Neutrophil (primary cell): ENCODE measurements around the gene FAM229A.
"Not testable (repeated sequence)": the region's sequence is repeated elsewhere in the genome, so short reads cannot be mapped to it uniquely, and the experiment has no call there.

Source experiments
- H3K27ac ChIP-seq: fragments of 200-600 bp; sonication (generic); 2 replicates; pipeline ENCODE4 v1.5.1; 2016; ENCODE audit warnings: mild to moderate bottlenecking, moderate library complexity
- H3K27me3 ChIP-seq: fragments of 200-600 bp; sonication (generic); 2 replicates; pipeline ENCODE4 v1.6.0; 2016; ENCODE audit warnings: mild to moderate bottlenecking
- H3K36me3 ChIP-seq: fragments of 200-600 bp; sonication (generic); 2 replicates; pipeline ENCODE4 v1.5.1; 2017
- H3K4me1 ChIP-seq, 2 experiments: fragments of 200-600 bp in 1 of 2; sonication (generic) in 1 of 2; 1 replicate in 1 of 2; 2 replicates in 1 of 2; pipeline versions ENCODE4 v1.5.1 to v1.6.1; 2013 to 2016; ENCODE audit warnings: low read depth in 1 of 2, low read length in 1 of 2, mild to moderate bottlenecking in 1 of 2, moderate library complexity in 1 of 2; ENCODE audit not compliant: control insufficient read depth in 1 of 2, insufficient read depth in 1 of 2
- H3K4me3 ChIP-seq, 2 experiments: fragments of 200-600 bp in 1 of 2; sonication (generic) in 1 of 2; 1 replicate in 1 of 2; 2 replicates in 1 of 2; pipeline ENCODE4 v1.5.1; 2013 to 2016; ENCODE audit warnings: low read depth in 1 of 2, low read length in 1 of 2, mild to moderate bottlenecking in 1 of 2, moderate library complexity in 1 of 2
- H3K9me3 ChIP-seq: fragments of 200-600 bp; sonication (generic); 2 replicates; pipeline ENCODE4 v1.5.1; 2016
- TF ChIP-seq, protein P1 (sequence below): fragments of 200-600 bp; sonication (generic); IDR thresholded peaks from 2 replicates; pipeline ENCODE4 v1.5.1; 2016; ENCODE audit warnings: antibody characterized with exemption

FAM229A gene

DNA sequence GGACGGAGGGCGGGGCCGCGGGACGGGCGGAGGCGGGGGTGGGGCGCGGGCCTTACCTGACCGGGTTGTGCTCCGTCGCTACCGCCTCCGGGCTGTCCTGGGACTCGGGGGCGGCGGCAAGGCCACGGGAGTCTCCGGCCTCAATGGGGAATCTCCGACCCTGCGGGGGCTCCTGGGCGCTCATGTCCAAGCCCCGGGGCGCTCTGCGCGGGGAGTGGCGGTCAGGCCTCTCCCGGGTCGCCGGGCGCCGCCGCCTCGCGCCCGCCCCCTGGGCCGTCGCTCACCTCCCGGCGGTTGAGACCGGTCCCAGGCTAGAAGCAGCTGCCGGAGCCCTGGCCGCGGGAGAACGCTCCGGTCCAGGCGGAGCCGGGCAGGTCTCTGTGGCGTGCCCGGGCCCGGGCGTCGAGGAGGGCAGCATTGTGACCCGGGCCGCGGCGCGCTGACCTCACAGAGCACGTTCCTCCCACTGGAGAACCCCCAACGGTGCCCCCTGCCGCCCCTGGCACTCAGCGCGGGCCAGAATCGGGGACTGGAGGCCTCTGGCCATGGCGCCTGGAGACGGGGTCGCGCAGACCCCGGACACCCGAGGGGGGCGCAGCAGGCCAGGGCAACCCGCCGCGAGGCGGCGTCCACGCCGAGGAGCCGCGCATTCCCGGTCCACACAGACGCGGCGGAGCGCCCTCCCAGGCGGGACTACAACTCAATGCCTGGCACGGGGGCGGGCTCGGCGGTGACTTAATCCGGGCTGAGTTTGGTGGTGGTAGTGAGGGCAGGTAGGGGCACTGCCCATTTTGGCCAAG is 411 bp downstream of the FAM229A start:
- peaks cover 49% of the 10 kb centered on the region for H3K36me3 ChIP-seq
- peaks cover 46% of the 10 kb centered on the region for H3K27me3 ChIP-seq
- H3K4me1 ChIP-seq, result peaks cover 3 to 11% of the 10 kb centered on the region in 2 experiments
- TF ChIP-seq, protein P1, sequence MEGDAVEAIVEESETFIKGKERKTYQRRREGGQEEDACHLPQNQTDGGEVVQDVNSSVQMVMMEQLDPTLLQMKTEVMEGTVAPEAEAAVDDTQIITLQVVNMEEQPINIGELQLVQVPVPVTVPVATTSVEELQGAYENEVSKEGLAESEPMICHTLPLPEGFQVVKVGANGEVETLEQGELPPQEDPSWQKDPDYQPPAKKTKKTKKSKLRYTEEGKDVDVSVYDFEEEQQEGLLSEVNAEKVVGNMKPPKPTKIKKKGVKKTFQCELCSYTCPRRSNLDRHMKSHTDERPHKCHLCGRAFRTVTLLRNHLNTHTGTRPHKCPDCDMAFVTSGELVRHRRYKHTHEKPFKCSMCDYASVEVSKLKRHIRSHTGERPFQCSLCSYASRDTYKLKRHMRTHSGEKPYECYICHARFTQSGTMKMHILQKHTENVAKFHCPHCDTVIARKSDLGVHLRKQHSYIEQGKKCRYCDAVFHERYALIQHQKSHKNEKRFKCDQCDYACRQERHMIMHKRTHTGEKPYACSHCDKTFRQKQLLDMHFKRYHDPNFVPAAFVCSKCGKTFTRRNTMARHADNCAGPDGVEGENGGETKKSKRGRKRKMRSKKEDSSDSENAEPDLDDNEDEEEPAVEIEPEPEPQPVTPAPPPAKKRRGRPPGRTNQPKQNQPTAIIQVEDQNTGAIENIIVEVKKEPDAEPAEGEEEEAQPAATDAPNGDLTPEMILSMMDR, result no peak
- peak overlapping the region in 1 of 2 experiments; percentile 43 for H3K4me3 ChIP-seq
- H3K9me3 ChIP-seq, result no peaks in the 10 kb centered on the region
- H3K27ac ChIP-seq, result no peak overlapping the region

- Histone ChIP-seq H3K9me3 (no peaks in the 10 kb centered on the region), H3K4me3 (no peak overlapping the region), H3K27ac (no peak overlapping the region), H3K36me3 (peaks cover 43% of the 10 kb centered on the region), H3K27me3 (peaks cover 46% of the 10 kb centered on the region), H3K4me1 (peaks cover 3 to 11% of the 10 kb centered on the region in 2 experiments)
- TF ChIP-seq, protein P1, result no peak
These were observed 994 bp downstream of the FAM229A start for GRCh38 chr1:32361308-32361673.

DNA sequence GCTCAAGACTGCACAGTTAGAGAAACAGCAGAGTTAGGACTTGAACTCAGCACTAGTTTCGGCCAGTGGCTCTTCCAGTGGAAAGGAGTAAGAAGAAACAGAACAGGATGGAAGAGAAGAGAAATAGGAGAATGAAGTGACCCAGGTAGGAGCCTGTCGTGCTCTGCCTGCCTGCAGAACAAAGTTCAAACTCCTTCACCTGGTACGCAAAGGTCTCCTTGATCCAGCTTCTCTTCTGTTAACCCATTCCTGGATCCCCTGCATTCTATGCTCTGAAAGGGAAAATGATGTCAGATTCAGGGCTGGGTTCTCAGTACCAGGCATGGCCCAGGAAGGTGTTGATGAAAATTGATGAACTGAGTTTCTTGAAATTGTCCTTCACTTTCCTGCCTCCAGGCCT is 3.9 kb downstream of the FAM229A start:
- Histone ChIP-seq H3K27ac (no peak overlapping the region), H3K4me1 (peaks cover 6 to 11% of the 10 kb centered on the region in 2 experiments), H3K36me3 (peaks cover 16% of the 10 kb centered on the region), H3K27me3 (peaks cover 46% of the 10 kb centered on the region), H3K4me3 (no peak overlapping the region), H3K9me3 (no peaks in the 10 kb centered on the region)
- TF ChIP-seq, protein P1, result no peak

DNA sequence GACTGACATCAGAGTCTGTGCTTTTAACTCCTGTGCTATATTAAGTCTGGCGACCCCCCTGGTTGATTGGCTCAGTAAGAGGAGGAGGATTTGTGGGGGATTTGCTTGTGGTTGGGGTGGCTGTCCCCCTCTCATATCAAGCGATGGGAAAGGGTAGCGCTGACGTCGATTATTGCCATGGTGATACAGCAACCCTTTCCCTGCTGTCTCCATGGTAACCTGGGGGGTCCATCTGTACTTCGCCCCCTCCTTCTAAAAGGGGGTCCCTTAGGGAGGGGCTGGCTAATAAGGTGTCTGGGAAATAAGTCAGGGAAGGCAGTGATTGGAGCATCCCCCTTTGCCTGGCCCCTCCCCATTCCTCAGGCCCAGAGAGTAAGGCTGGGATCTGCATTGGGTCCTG is 4.7 kb downstream of the FAM229A start:
- TF ChIP-seq, protein P1, result no peak
- Histone ChIP-seq H3K27me3 (peaks cover 40% of the 10 kb centered on the region), H3K27ac (no peak overlapping the region), H3K9me3 (no peaks in the 10 kb centered on the region), H3K4me3 (no peak overlapping the region), H3K36me3 (peaks cover 8% of the 10 kb centered on the region), H3K4me1 (peaks cover 8 to 11% of the 10 kb centered on the region in 2 experiments)

DNA sequence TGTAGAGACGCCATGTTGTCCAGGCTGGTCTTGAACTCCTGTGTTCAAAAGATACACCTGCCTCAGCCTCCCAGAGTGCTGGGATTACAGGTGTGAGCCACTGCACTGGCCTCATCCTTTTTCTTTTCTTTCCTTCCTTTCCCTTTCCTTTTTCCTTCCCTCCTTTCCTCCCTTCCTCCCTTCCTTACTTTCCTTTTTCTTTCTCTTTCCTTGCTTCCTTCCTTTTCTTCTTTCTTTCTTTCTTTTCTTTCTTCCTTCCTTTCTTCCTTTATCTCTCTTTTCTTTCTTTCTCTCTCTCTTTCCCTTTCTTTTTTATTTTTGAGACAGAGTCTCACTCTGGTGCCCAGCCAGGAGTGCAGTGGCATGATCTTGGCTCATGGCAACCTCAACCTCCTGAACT is 5.8 kb downstream of the FAM229A start:
- Histone ChIP-seq H3K4me3 (no peak overlapping the region), H3K9me3 (no peaks in the 10 kb centered on the region), H3K27me3 (peaks cover 29% of the 10 kb centered on the region), H3K36me3 (peaks cover 8% of the 10 kb centered on the region), H3K4me1 (peaks cover 12 to 16% of the 10 kb centered on the region in 2 experiments), H3K27ac (no peak overlapping the region)
- TF ChIP-seq, protein P1, result no peak

GRCh38 chr1:32355778-32356177 is 6.5 kb downstream of the FAM229A start:
- not testable (repeated sequence) for H3K27ac ChIP-seq, H3K36me3 ChIP-seq, H3K9me3 ChIP-seq, H3K4me3 ChIP-seq
- H3K4me1 ChIP-seq, result peaks cover 16 to 18% of the 10 kb centered on the region in 2 experiments
- H3K27me3 ChIP-seq, result peaks cover 22% of the 10 kb centered on the region
